Measurements from ENCODE around the gene SLC4A2.

DNA sequence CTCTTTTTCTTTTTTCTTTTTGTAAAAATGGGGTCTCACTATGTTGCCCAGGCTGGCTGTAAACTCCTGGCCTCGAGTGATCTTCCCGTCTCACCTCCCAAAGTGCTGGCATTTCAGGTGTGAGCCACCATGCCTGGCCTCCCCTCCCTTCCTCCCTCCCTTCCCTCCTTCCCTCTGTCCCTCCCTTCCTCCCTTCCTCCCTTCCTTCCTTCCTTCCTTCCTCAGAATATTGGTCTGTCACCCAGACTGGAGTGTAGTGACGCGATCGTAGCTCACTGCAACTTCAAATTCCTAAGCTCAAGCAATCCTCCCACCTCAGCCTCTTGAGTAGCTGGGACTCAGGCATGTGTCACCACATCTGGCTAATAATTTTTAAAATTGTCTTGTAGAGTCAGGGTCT, 35.3 kb downstream of the SLC4A2 start:
- TF ChIP-seq CTCF (conservative IDR thresholded peaks at IDR 0.05 in 1 of 2, IDR thresholded peaks at IDR 0.05 in 1 of 2; ENCODE audit: extremely low read depth in 1 of 2, insufficient read depth in 1 of 2, low read depth in 1 of 2, low read length in 2 of 2) (no peak), EZH2 (IDR thresholded peaks at IDR 0.05; ENCODE audit: borderline replicate concordance, low read length) (no peak)

Measured in mammary epithelial cell (primary cell).